PC-3 (cell line): ENCODE results near the gene RNF17.

Experiments
- CTCF ChIP-seq: fragments of 300-600 bp; sonication (generic); conservative IDR thresholded peaks from 2 replicates; pipeline ENCODE4 v1.5.1; 2017; ENCODE audit warnings: antibody characterized with exemption, low read depth, mild to moderate bottlenecking, low read length
- EZH2 ChIP-seq: fragments of 300-600 bp; sonication (generic); IDR thresholded peaks from one replicate; pipeline ENCODE4 v1.6.1; 2017; ENCODE audit warnings: antibody characterized with exemption, mild to moderate bottlenecking, low read length; ENCODE audit not compliant: unreplicated experiment
- EZH2phosphoT487 ChIP-seq: fragments of 300-600 bp; sonication (generic); IDR thresholded peaks from 2 replicates; pipeline ENCODE4 v1.6.1; 2018; ENCODE audit warnings: mild to moderate bottlenecking, antibody characterized with exemption, low read length, borderline replicate concordance

GRCh38 chr13:24717217-24717616, 46.8 kb upstream of the RNF17 start:
- TF ChIP-seq CTCF (no peak), EZH2 (no peak), EZH2phosphoT487 (no peak)
